WI38 (cell line): ENCODE results near the gene TSPAN18.

ENCODE experiments used
- H3K4me3 ChIP-seq: 2 replicates; pipeline ENCODE4 v1.5.1; 2011; ENCODE audit warnings: low read depth, mild to moderate bottlenecking, control low read depth, low read length
- TF ChIP-seq, protein P1 (sequence below): IDR thresholded peaks from 2 replicates; pipeline ENCODE4 v1.5.1; 2012; ENCODE audit warnings: low read depth, mild to moderate bottlenecking, control low read depth, low read length

The TSPAN18 gene

DNA sequence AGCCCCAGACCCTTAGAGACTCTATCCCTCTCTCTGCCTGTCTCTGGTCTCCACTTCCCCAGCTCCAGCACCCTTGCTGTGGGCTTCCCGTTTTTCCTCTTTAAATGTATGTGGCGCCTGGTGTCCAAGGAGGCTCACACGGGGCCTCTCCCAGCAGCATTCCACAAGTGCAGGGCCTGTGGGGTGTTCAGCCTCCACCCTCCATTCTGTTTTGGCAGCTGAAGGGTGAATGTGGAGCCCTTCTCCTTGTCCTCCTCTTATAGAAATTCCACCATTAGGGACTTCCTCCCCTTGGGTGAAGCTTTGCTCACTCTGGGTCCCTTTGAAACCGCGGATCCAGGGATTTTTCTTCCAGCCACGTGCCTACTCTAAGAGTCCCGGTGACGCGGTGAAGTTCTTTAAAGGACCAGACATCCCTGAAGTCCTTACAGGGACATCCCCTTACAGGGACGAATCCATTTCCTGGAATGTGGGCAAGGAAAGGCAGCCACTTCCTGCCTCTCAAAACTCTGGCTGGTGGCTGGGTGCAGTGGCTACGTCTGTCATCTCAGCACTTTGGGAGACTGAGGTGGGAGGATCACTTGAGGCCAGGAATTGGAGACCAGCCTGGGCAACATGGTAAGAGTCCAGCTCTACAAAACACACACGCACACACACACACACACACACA lies 1.6 kb upstream of the TSPAN18 start:
- TF ChIP-seq, protein P1, sequence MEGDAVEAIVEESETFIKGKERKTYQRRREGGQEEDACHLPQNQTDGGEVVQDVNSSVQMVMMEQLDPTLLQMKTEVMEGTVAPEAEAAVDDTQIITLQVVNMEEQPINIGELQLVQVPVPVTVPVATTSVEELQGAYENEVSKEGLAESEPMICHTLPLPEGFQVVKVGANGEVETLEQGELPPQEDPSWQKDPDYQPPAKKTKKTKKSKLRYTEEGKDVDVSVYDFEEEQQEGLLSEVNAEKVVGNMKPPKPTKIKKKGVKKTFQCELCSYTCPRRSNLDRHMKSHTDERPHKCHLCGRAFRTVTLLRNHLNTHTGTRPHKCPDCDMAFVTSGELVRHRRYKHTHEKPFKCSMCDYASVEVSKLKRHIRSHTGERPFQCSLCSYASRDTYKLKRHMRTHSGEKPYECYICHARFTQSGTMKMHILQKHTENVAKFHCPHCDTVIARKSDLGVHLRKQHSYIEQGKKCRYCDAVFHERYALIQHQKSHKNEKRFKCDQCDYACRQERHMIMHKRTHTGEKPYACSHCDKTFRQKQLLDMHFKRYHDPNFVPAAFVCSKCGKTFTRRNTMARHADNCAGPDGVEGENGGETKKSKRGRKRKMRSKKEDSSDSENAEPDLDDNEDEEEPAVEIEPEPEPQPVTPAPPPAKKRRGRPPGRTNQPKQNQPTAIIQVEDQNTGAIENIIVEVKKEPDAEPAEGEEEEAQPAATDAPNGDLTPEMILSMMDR = no peak
- H3K4me3 ChIP-seq = no peak overlapping the region

DNA sequence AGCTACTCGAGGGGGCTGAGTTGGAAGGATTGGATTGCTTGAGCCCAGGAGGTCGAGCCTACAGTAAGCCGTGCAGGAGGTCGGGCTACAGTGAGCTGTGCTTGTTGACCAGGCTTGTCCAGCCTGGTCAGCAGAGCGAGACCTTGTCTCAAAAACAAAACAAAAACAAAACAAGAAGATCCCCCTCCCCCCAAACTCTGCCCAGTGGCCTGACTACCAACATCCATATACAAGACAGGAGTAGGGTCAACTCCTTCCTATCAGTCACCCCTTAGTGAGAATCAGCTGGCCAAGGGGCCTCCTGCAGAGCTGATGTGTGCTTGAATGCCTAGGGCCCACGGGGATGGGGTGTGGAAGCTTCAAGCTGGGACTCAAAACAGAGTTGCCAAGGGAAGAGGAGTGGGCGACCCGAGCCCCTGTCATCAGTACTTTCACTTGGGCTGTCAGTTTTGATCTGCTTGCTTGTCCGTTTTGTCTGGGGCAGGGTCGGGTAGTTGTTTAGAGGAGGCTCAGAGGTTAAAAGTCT lies 942 bp upstream of the TSPAN18 start:
- TF ChIP-seq, protein P1 = no peak
- H3K4me3 ChIP-seq = no peak overlapping the region

DNA sequence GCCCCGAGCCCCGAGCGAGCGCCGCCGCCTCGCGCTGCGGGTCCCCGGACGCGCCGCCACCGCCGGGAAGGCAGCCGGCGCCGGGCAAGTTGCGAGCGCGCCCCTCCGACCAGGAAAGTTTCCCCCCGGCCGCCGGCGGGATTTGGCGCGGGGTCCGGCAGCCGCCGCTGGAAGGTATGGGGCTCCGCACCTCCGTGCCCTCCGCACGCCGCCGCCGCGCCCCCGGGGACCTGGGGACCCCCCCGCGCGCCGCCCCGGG lies 281 bp downstream of the TSPAN18 start:
- TF ChIP-seq, protein P1 = no peak
- no peak overlapping the region for H3K4me3 ChIP-seq

DNA sequence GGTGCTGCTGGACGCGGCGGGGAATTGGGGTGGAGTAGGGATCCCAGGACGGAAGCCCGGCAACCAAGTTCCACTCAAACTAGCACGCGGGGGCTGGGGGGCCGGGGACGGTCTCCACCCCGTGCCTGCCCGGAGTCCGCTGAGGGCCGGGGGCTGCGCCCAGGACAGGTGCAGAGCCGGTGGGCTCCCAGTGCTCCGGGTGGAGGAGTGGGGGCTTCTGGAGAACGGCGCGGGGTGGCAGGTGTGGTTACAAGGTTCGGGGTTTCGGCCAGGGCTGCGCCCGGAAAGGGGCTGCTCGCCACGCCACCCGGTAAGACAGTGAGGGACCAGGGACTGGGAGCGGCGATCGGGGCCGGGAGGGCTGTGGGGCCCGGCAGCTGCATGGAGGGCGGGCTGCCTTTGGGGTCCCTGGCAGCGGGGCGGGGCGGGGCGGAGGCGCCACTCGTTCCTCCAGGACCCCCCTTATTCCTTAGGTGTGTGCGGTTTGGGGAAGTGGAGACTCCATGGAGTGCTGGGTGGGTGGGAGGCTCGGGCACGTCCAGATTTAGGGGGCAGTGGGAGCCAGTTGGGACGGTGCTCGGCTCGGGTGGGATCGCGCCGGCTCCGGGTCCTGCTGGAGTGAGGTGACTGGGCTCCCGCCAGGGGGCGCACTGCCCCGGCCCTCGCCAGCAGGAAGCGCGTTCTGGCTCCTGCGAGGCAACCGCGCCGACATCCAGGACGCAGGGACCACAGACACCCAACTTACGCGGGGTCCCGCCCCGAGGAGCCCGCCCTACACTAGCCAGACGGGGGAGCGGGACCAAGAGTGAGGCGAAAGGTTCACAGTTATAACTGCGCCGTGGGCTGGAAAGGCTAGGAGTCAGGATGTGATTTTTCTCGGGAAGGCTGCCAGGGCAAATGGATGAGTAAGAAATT lies 868 bp downstream of the TSPAN18 start:
- TF ChIP-seq, protein P1 = peak; percentile 82
- 0 out of 2 replicates have a peak overlapping the region, but pooled peaks have one; percentile 0 for H3K4me3 ChIP-seq

DNA sequence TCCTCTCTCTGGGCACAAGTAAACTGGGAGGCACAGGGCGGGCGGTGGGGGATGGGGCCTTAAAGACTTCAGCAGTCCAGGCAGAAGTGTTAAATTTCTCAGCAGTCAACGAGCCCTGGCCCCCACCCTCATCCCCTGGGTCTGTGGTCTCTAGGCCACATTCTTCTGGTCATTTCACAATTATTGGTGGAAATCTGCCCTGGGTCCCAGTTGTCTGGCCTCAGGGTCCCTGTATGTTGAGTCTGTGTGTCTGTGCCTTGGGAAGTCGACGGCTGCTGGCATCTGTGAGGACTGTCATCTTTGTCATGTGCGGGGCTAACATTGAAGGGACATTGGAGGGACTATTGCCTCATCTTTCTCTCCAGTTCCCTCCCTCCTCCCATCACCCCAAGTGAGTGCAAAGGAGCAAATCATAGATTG lies 1.7 kb downstream of the TSPAN18 start:
- TF ChIP-seq, protein P1 = no peak
- no peak overlapping the region for H3K4me3 ChIP-seq

DNA sequence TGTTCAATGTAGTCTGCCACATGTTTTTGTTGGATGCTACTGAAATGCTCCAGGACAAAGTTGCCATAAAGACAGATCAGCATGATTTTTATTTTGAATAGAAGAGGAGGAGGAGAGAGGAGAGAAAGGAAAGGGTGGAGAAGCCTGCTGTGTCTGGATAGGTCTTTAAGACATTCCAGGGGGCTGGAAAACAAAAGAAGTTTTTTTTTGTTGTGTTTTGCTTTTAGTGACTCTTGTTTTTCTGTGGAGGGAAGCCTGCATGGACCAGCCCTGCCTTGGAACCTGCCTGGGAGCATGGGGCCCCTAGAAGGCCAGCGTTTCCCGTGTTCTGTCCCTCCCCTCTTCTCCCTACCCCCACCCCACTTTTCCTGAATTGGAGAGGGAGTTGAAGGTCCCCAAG lies 2.3 kb downstream of the TSPAN18 start:
- TF ChIP-seq, protein P1 = no peak
- H3K4me3 ChIP-seq = no peak overlapping the region

DNA sequence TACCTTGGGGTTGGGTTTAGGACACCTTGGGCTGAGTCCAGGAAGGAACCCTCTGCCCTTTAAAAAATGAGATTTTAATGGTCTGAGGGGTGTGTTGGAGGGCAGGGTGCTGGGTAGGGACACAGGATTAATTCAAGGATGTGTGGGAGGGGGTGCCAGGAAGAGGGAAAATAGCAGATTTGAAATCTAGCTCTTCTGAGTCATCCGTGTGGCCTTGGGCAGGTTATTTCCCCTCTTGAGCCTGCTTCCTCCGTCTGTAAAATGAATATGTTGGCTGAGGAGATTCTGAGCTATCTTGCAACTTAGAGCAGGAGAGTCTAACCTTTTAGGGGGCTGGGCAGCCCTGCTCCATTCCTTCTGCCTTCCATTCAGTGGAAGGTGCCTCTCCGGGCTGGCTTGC lies 3.0 kb downstream of the TSPAN18 start:
- TF ChIP-seq, protein P1 = no peak
- no peak overlapping the region for H3K4me3 ChIP-seq
